Measurements from ENCODE around the gene HIRIP3.
"Not testable (repeated sequence)": the region's sequence is repeated elsewhere in the genome, so short reads cannot be mapped to it uniquely, and the experiment has no call there.

The HIRIP3 gene

DNA sequence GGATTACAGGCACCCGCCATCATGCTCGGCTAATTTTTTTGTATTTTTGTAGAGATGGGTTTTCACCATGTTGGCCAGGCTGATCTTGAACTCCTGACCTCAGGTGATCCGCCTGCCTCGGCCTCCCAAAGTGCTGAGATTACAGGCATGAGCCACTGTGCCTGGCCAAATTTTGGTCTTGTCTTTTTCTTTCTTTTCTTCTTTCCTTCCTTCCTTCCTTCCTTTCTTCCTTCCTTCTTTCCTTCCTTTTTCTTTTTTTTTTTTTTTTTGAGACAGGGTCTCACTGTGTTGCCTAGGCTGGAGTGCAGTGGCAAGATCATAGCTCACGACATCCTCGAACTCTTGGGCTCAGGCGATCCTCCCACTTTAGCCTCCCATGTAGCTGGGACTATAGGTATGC lies 20.0 kb upstream of the HIRIP3 start:
- DNase-seq = not testable (repeated sequence)

DNA sequence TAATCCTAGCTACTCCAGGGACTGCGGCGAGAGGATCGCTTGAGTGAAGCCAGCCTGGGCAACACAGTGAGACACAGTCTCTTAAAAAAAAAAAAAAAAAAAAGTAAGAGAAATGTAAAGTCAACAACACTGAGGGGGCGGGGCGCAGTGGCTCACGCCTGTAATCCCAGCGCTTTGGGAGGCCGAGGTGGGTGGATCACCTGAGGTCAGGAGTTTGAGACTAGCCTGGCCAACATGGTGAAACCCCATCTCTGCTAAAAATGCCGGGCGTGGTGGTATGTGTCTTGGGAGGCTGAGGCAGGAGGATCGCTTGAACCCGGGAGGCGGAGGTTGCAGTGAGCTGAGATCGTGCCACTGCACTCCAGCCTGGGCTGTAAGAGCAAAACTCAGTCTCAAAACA lies 17.2 kb upstream of the HIRIP3 start:
- not testable (repeated sequence) for DNase-seq

DNA sequence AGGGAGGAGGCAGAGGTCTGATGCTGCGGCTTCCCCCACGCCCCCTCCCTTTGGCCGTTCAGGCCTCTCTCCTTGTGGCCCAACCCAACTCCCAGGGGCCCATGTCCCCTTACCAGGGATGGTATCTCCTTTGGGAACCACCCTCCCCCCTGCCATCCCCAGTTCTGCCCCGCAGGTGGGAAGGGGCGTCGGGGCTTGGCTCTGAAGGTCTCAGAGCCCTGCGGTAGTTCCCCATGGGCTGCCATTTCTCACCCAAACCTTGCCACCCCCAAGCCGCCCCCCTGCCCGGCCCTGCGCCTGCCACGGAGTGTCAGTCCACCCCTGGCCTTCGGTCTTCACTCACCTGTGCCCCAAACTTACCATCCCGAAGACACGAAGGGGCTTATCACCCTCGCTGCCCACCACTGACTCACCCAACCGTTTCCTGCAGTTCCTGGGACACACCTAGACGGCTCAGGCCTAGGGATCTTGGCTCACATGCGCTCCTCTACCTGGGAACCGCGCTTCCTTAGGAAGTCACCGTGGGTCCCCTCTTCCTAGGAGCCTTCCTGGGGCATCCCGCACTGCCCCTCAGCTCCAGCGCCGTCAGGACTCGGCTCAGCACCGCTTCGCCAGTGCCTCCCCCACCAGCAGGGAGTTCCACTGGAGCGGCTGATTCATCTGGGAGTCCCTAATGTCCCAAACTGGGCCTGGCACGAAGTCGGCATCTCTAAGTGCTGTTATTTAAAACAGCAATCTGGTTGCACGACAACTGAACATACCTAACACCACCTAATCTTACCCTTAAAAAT lies 16.5 kb upstream of the HIRIP3 start:
- no peak for DNase-seq

GRCh38 chr16:30010844-30011713 lies 15.7 kb upstream of the HIRIP3 start, which contains the start of gene DOC2A:
TSS of gene DOC2A (minus strand) at chr16:30011027. CDS start at chr16:30010222, 805 bp downstream.
- DNase-seq = peak; percentile 60

DNA sequence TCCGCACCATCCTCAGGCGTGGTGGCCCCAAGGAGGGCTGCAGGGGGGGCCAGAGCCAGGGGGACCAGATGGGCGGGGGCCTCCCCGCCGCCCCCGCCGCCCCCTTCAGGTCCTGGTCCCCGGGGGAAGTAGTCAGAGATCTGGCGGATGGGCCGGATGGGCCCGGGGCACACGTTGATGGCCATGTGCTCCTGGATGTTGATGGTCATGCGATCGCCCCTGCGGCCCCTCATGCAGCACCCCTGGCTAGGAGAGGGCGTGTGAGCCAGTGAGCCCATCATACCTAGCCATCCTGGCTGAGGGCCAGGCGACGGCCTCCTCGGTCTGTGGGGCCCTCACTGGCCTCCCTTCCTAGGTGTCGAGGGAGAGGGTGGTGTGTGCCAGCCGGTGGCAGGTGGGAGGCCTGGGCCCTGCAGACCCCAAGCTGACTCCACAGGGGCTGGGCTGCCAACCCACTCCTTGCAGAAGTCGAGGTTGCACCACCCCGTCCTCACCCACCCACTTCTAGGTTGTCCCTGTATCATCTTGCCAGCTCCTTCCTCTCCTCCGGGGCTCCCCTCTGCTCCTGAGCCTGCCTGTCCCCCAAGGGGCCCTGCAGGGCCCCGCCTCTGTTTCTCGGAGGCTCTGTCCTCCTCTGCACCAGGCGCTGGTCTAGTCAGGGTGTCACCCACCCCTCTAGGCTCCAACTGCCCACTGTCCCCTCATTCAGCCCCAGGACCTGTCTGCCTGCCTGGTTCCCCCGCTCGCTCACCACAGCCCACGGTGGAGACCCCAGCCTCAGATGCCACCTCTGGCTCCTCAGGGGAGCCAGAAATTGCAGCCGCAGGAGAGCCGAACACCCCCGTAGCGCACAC lies 14.8 kb upstream of the HIRIP3 start:
- DNase-seq = no peak

DNA sequence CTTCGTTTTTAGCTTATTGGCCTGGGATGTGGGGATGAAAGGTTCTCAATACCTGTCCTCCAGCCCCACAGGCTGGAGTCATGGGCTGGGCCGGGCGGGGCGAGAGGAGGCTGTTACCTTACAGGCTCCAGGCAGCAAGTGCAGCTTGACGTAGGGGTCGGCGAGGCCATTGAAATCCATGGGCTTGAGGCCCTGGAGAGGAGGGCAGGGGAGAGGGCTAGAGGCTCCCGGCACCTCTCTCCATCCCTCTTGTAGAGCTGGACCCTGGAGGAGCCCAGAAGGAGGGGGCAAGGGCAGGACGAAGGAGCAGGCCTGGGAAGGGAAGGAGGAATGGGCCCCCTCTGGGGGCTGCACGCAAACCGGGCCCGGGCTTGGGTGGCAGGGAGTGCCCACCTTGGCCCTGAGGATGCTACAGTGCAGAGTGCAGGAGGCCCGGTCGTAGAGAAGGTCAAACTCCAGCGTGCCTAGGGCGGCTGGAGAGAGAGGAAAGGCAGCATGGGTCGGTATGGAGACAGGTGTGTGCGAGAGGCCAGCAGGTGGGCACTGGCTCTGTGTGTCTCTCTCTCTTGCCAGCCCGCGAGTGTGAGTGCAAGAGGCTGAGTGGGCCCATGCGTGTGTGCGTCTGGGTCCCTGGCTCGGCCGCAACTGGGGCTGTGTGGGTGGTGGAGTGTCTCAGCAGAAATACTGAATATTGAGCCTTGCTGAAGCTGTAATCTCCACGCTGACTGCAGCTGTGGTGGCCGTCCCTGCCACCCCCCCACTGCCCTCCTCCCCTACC lies 13.9 kb upstream of the HIRIP3 start:
- no peak for DNase-seq

DNA sequence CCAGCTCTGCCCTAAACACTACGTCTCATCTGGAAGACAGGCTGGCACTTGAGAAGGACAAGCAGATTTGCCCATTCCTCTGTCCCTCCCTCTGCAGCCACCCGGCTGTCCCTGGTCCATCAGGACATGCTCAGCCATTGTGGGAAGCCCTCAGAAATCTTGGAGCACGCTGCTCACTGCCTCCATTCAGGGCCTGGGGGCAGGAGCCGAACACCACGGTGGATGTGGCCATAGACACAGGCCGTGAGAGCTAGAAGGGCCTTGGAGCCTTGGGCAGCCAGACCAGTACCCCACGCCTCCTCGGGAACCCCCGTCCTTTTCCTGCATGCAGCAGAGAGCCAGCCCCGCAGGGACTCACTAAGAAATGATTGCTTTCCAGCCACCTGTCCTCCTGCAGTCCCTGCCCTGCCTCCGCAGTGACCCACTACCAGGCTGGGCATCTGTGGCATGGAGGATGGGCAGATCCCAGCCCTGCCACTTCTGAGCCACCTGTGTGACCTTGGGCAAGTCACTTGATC lies 12.0 kb upstream of the HIRIP3 start:
- DNase-seq = no peak

GRCh38 chr16:30006659-30007377 lies 11.4 kb upstream of the HIRIP3 start:
- DNase-seq = no peak

GRCh38 chr16:30006095-30006473 lies 10.7 kb upstream of the HIRIP3 start:
- no peak for DNase-seq

GRCh38 chr16:30005341-30006094 lies 10.1 kb upstream of the HIRIP3 start:
- DNase-seq = peak; percentile 61

DNA sequence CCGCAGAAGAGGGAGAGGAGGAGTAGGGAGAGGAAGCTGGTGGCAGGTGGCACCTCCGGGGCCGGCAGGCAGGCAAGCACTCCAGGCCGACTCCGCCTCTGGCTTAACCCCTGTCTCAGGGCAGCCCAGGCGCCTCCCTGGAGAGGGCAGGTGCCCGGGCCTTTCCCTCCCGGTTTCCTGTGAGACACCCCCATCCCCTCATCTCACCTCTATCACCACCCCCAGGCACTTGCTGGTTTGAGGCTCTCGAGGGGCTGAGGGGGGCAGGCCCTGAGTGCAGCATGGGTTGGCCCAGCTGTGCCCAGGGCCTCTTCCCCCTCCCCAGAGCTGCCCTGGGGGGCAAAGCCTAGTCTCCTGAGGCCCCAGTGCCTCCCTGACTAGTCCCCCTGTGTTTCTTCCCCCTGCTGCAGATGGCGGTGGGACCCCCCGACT lies 9.4 kb upstream of the HIRIP3 start:
- DNase-seq = no peak

DNA sequence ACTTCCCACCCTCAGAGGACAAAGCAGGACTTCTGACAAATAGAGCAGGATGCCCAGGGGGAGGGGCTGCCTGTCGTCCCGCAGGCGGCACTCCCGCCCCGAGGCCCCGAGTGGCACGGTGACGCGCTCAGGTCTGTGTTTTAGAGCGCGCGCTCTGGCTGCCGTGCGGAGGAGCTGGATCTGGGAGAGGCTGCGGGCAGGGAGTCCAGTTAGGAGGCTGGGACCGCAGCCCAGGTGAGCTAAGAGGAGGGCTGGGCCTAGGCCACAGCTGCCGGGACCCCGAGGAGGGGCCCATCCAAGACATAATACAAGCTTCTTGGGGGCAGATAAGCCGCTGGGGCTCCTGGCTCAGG lies 9.0 kb upstream of the HIRIP3 start:
- no peak for DNase-seq

- DNase-seq = no peak
Observed at GRCh38 chr16:30003670-30004423, 8.4 kb upstream of the HIRIP3 start.

DNA sequence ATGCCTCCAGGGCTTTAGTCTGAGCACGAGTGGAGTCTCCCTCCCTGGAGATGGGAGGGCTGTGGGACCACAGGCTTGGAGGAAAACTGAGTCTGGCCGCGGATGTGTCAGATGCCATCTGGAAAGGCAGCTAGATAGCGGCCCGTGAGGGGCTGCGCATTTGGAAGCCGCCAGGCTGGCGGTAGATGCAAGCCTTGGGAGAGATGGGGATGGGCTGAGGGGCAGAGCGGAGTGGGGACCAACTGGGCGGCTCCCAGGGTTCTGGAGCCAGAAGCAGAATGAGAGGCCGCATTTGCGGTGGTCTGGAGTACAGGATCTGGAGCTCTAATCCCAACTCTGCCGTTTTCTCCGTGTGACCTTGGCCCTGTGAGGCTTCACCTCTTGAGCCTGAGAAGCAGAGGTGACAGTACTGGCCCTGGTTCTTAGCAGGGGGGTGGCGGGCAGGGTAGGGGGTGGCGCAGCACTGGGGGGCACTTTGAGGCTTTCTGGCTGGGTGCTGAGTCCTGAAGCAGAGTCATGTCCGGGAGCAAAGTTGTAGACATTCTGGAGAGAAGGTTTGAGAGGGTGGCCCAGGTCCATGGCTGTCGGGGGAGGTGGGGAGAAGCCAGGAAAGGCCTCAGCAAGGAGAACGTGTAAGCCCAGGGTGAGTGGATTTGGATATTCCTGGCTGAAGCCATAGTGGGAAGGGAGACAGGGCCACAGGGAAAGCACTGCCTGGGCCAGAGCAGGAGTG lies 7.4 kb upstream of the HIRIP3 start:
- no peak for DNase-seq

DNA sequence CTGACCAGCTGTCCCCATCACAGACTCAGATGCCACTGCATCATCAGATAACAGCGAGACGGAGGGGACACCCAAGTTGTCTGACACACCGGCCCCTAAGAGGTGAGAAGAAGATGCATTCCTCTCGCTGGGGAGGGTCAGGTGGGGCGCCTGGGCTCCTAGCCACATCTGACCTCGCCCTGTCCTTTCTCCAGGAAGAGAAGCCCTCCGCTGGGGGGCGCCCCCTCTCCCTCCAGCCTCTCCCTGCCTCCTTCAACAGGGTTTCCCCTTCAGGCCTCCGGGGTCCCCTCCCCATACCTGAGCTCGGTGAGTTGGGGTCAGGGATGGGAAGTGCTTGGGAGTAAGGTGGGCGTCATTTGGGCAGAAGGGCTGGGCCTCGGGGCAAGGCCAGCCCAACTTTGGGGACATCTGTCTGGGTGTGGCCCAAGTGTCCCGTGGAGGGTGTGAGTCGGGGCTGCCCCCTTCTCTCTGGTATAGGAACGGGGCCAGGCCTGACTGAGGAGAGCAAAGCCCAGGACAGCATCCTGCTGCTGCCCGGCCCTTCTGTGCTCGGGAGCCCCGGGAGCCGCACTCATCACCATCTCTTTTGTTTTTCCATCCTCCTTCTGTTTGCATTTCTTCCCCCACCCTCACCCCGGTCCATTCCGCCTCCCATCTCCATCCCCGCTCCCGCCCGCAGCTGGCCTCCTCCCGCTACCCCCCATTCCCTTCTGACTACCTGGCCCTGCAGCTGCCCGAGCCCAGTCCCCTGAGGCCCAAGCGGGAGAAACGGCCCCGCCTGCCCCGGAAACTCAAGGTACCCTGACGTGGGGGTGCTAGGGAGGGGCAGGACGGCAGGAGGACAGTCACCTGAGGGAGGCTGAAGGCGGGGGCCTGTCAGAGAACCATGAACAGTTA lies 5.6 kb upstream of the HIRIP3 start:
- DNase-seq = no peak

- DNase-seq = no peak
Observed at GRCh38 chr16:29999605-30000004, 4.2 kb upstream of the HIRIP3 start.

DNA sequence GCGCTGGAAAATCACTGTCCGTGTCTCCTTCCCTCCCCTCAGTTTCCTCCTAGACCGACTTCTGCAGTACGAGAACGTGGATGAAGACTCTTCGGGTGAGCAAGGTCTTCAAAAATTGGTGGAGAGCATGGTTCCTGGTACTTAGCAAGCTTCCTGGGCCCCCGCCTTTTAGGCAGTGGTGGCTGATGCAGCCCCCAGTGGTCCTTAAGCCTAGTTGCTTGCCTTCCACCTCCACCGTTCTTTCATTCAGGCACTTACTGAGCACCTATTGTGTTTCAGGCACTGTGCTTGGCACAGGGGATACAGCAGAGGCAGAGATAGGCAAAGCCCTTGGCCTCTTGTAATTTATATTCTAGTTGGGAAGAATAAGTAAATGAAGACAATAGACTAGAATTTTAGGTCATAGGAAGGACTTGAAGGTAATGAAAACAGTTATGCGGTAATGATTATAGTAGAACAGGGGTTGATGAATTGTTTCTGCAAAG lies 1.4 kb upstream of the HIRIP3 start:
- no peak for DNase-seq

Measured in RPMI8226 (cell line).